ENCODE measurements around the gene TMEM117.
A peak's percentile ranks its signal among the peaks of the same experiment; 100 is the strongest.

The TMEM117 gene

GRCh38 chr12:43835656-43836474, at the start of gene TMEM117:
TMEM117 (plus strand) TSS chr12:43836081.
- peak; percentile 30 to 40 for DNase-seq (ENCODE audit: low read depth in 2 of 2)

- DNase-seq (ENCODE audit: low read depth in 2 of 2) = no peak
These were observed 48.8 kb upstream of the TMEM117 start for GRCh38 chr12:43786899-43787693.

GRCh38 chr12:43789941-43790340, 45.9 kb upstream of the TMEM117 start:
- no peak for DNase-seq (ENCODE audit: low read depth in 2 of 2)

- DNase-seq (ENCODE audit: low read depth in 2 of 2) = no peak
These were observed 40.1 kb upstream of the TMEM117 start for GRCh38 chr12:43795716-43796280.

GRCh38 chr12:43797561-43798217, 38.2 kb upstream of the TMEM117 start:
- no peak for DNase-seq (ENCODE audit: low read depth in 2 of 2)

- DNase-seq (ENCODE audit: low read depth in 2 of 2) = no peak
These were observed 30.6 kb upstream of the TMEM117 start for GRCh38 chr12:43805149-43805859.

- DNase-seq (ENCODE audit: low read depth in 2 of 2) = peak; percentile 80 to 85
These were observed 29.8 kb upstream of the TMEM117 start, which contains the start of gene TWF1 for GRCh38 chr12:43805860-43806736. TWF1 (minus strand) TSS chr12:43806317; CDS start chr12:43806245, 72 bp downstream.

GRCh38 chr12:43806737-43807072, 29.2 kb upstream of the TMEM117 start:
- no peak for DNase-seq (ENCODE audit: low read depth in 2 of 2)

GRCh38 chr12:43807386-43807785, 28.5 kb upstream of the TMEM117 start:
- no peak for DNase-seq (ENCODE audit: low read depth in 2 of 2)

- DNase-seq (ENCODE audit: low read depth in 2 of 2) = no peak
These were observed 23.8 kb upstream of the TMEM117 start for GRCh38 chr12:43812057-43812456.

- DNase-seq (ENCODE audit: low read depth in 2 of 2) = no peak
These were observed 23.0 kb upstream of the TMEM117 start for GRCh38 chr12:43812926-43813325.

- DNase-seq (ENCODE audit: low read depth in 2 of 2) = no peak
These were observed 20.5 kb upstream of the TMEM117 start for GRCh38 chr12:43815416-43815815.

GRCh38 chr12:43816168-43816567, 19.7 kb upstream of the TMEM117 start:
- DNase-seq (ENCODE audit: low read depth in 2 of 2) = no peak

- no peak for DNase-seq (ENCODE audit: low read depth in 2 of 2)
These were observed 11.6 kb upstream of the TMEM117 start for GRCh38 chr12:43824207-43824775.

- DNase-seq (ENCODE audit: low read depth in 2 of 2) = no peak
These were observed 9.2 kb upstream of the TMEM117 start for GRCh38 chr12:43826681-43827080.

- no peak for DNase-seq (ENCODE audit: low read depth in 2 of 2)
These were observed 8.8 kb upstream of the TMEM117 start for GRCh38 chr12:43827093-43827492.

- DNase-seq (ENCODE audit: low read depth in 2 of 2) = no peak
These were observed 3.3 kb upstream of the TMEM117 start for GRCh38 chr12:43832463-43833168.

GRCh38 chr12:43835264-43835655, 621 bp upstream of the TMEM117 start:
- no peak for DNase-seq (ENCODE audit: low read depth in 2 of 2)

GRCh38 chr12:43836475-43836989, 651 bp downstream of the TMEM117 start:
- no peak for DNase-seq (ENCODE audit: low read depth in 2 of 2)
